Fibroblast of villous mesenchyme (primary cell): ENCODE measurements around the gene KRTAP5-8. TPM values are rescaled to one million over a fixed set of nuclear protein-coding genes. Genes with fewer than 3 reads are reported as not detected.

ENCODE experiments used
- DNase-seq: peaks from one replicate; pipeline ENCODE4 v3.0.0-alpha.2; 2010; ENCODE audit warnings: low read depth
- H3K4me3 ChIP-seq: 2 replicates; pipeline ENCODE4 v1.5.1; 2011; ENCODE audit warnings: low read depth, mild to moderate bottlenecking, low read length
- total RNA-seq: library from RNA; depleted of rRNA; stranded (reverse); fragments of >200 nt; gene quantifications from 2 replicates; pipeline ENCODE4 v1.2.3, GENCODE V29; 2012
- TF ChIP-seq, protein P1 (sequence below): IDR thresholded peaks from 2 replicates; pipeline ENCODE4 v1.5.1; 2012; ENCODE audit warnings: low read depth, mild to moderate bottlenecking, low read length; ENCODE audit not compliant: insufficient read depth

The KRTAP5-8 gene
- total RNA-seq, 1 donor = not detected

DNA sequence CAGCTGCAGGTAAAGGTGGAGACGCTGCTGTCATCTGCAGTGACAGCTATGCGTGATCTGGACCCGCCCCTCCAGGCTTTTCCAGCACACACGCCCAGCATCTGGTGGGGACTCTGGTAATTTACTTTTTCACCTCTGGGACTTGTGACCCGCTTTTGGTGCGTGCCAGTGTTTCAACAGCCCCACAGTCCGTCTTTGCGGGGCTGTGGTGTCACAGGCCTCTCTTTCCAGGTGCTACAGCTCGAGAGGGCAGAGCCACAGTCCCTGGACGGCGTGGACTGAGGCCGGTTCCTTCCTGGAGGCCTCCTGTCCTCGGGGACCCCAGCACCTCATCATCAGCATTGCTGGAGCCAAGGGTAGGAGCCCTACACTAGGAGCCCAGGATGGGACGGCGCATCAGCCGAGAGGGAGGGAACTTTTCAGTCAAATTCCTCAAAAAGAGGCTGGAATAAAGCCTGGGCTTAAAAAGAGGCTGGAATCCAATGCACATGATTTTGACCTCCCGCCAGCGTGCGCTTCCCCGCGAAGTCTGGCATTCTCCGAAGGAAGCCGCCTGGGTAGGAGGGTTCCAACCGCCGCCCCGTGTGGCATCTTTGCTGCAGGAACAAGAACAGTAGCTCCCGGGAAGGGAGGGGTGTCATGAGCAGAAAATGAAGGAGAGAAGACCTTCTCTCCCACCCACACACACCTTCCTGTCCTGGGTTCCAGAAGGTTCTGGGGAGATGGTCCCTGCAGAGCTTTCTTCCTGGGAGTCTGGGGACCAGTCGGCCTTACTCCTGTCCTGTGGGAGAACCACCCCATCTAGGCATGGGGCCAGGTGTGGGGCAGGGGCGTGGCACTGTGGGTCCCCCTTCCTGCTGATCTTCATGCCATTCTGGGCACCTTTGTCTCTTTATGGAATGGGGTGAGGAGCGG, 36.5 kb upstream of the KRTAP5-8 start:
- no peak for DNase-seq
- TF ChIP-seq, protein P1, sequence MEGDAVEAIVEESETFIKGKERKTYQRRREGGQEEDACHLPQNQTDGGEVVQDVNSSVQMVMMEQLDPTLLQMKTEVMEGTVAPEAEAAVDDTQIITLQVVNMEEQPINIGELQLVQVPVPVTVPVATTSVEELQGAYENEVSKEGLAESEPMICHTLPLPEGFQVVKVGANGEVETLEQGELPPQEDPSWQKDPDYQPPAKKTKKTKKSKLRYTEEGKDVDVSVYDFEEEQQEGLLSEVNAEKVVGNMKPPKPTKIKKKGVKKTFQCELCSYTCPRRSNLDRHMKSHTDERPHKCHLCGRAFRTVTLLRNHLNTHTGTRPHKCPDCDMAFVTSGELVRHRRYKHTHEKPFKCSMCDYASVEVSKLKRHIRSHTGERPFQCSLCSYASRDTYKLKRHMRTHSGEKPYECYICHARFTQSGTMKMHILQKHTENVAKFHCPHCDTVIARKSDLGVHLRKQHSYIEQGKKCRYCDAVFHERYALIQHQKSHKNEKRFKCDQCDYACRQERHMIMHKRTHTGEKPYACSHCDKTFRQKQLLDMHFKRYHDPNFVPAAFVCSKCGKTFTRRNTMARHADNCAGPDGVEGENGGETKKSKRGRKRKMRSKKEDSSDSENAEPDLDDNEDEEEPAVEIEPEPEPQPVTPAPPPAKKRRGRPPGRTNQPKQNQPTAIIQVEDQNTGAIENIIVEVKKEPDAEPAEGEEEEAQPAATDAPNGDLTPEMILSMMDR = no peak
- no peak overlapping the region for H3K4me3 ChIP-seq

DNA sequence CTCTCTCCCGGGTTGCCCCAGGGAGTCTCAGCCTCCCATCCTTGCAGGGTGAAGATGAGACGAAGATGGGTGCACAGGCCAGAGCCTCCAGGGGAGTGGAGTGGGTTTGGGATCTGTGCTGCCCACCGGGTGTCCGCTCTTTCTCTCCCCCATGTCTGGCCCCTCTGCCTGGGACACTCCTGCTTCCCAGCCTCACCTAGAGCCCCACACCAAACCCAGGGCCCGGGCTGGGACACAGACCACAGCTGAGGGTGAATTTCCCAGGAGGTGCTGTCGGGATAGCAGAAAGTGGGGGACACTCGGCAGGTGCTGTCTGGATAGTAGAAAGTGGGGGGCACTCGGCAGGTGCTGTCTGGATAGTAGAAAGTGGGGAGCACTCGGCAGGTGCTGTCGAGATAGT, 35.8 kb upstream of the KRTAP5-8 start:
- no peak for DNase-seq
- TF ChIP-seq, protein P1 = no peak
- no peak overlapping the region for H3K4me3 ChIP-seq

DNA sequence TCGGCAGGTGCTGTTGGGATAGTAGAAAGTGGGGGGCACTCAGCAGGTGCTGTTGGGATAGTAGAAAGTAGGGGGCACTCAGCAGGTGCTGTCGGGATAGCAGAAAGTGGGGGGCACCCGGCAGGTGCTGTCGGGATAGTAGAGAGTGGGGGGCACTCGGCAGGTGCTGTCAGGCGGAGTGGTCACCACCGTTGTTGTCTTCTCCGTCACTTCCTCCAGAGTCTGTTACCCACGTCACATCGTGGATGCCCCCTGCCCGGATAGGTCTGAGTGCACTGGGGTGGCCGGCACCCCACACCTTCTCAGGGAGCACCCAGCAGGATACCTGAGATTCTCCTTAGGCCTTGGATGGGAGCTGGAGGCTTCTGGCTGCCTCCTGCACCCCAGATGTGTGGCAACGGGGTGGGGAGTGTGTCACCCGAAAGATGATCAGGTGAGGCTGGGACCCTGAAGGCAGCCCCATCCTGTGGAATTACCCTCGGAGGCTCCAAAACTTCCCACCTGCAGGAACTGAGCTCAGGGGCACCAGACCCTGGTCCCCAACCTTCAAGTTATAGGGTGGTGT, 34.9 kb upstream of the KRTAP5-8 start:
- no peak overlapping the region for H3K4me3 ChIP-seq
- DNase-seq = no peak
- TF ChIP-seq, protein P1 = no peak

DNA sequence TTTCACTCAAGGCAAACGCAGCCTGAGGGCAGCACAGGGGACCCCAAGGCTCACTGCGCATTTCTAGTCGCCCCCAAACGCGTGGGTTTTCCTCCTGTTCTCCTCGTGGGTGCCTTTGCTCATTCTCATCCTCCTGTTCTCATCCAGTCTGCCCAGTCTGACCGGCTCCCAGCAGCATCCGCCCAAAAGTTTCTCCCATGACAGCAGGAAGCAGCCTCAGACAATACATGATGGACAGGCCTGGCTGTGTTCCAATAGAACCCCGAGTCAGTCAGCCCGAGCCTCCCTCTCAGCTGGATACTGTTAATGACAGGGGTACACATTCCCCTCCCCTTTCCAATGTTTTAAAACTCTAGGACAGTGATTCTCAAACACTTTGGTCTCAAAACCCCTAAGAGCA, 33.3 kb upstream of the KRTAP5-8 start:
- no peak for DNase-seq
- TF ChIP-seq, protein P1 = no peak

DNA sequence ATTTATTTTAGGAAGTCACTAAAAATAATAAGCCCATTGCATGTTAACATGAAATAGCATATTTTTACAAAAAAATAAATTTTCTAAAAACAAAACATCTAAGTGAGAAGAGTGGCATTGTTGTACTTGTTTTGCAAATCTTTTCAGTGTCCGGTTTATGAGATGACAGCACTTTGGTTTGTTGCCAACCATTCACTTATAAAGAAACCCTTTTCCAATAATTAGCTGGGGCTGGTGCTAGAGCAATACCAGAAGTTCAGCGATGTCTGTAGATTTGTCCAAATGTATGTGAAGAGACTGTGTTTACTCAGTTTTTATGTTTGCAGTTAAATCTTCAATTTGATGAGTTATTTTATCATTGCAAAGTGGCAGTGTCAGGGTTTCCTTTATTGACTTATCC, 32.8 kb upstream of the KRTAP5-8 start:
- TF ChIP-seq, protein P1 = no peak
- no peak overlapping the region for H3K4me3 ChIP-seq
- DNase-seq = no peak

More for the DNA sequence above, 33.3 kb upstream of the KRTAP5-8 start:
- H3K4me3 ChIP-seq = no peak overlapping the region

DNA sequence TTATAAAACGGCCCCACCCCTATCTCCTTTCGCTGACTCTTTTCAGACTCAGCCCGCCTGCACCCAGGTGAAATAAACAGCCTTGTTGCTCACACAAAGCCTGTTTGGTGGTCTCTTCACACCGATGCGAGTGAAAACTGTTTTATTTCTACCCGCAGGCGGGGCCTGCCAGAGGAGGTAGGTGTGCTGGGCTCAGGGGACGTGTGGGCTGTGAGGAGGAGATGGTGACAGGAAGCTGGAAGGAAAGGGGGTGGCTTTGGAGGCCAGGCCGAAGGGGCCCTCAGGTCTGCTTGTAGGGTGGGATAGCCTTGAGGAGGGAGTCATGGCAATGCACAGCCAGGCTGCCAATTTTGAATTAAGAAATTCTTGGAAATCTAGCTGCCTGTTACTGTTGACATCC, 32.0 kb upstream of the KRTAP5-8 start:
- no peak for DNase-seq
- TF ChIP-seq, protein P1 = no peak
- no peak overlapping the region for H3K4me3 ChIP-seq
